Liver (tissue), 3 donors: ENCODE data around the gene CCDC88C.

Source experiments
- EGR1 ChIP-seq, 2 donors: IDR thresholded peaks; 2 replicates each; pipeline ENCODE4 v1.6.1; 2016 to 2018; ENCODE audit warnings: antibody characterized with exemption in 2 of 2, low read depth in 2 of 2
- GABPA ChIP-seq, 2 donors: IDR thresholded peaks in 1 of 2; conservative IDR thresholded peaks in 1 of 2; 2 replicates each; pipeline ENCODE4 v1.6.1; 2016; ENCODE audit warnings: antibody characterized with exemption in 2 of 2, mild to moderate bottlenecking in 1 of 2, moderate library complexity in 1 of 2
- JUND ChIP-seq, 2 donors: IDR thresholded peaks; 2 replicates each; pipeline ENCODE4 v1.6.1; 2016; ENCODE audit warnings: antibody characterized with exemption in 2 of 2
- RAD21 ChIP-seq, 2 donors: IDR thresholded peaks; 2 replicates each; pipeline ENCODE4 v1.6.1; 2016; ENCODE audit warnings: antibody characterized with exemption in 2 of 2, mild to moderate bottlenecking in 2 of 2
- RXRA ChIP-seq, 2 donors: IDR thresholded peaks; 2 replicates each; pipeline ENCODE4 v1.6.1; 2017 to 2018; ENCODE audit warnings: antibody characterized with exemption in 2 of 2, mild to moderate bottlenecking in 1 of 2
- SP1 ChIP-seq: IDR thresholded peaks from 2 replicates; pipeline ENCODE4 v1.6.1; 2018; ENCODE audit warnings: antibody characterized with exemption, mild to moderate bottlenecking
- TAF1 ChIP-seq: conservative IDR thresholded peaks from 2 replicates; pipeline ENCODE4 v1.6.1; 2016; ENCODE audit warnings: antibody characterized with exemption, mild to moderate bottlenecking
- TF ChIP-seq, protein P1 (sequence below): IDR thresholded peaks from 2 replicates; pipeline ENCODE4 v1.6.1; 2016; ENCODE audit warnings: antibody characterized with exemption, mild to moderate bottlenecking
- TF ChIP-seq, protein P2 (sequence below): fragments of 150-350 bp; IDR thresholded peaks from 2 replicates; pipeline ENCODE4 v1.5.1; 2017; ENCODE audit warnings: improper control_type of control experiment, low read depth, low read length; ENCODE audit not compliant: missing input control
- TF ChIP-seq, protein P3 (sequence below): IDR thresholded peaks from 2 replicates; pipeline ENCODE4 v1.6.1; 2016; ENCODE audit warnings: antibody characterized with exemption
- TF ChIP-seq, protein P4 (sequence below): IDR thresholded peaks from 2 replicates; pipeline ENCODE4 v1.6.1; 2016; ENCODE audit warnings: antibody characterized with exemption
- donor health status: healthy.
- donor health status: healthy.

DNA sequence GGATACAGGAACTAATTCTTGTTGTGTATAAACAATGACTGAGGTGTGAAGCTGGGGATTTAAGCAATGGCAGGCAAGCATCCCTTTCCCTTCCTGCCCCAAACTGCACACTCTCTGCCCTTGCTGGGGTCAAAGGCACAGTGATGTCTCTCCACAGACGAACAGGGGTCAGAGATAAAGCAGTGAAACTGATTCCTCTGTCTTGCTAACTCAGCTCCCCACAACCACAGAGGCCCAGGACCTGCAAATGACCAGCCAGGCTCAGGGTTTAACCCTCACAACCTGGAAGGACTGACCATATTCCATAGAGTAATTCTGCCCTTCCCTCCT, 67.2 kb downstream of the CCDC88C start:
- TF ChIP-seq, protein P1, sequence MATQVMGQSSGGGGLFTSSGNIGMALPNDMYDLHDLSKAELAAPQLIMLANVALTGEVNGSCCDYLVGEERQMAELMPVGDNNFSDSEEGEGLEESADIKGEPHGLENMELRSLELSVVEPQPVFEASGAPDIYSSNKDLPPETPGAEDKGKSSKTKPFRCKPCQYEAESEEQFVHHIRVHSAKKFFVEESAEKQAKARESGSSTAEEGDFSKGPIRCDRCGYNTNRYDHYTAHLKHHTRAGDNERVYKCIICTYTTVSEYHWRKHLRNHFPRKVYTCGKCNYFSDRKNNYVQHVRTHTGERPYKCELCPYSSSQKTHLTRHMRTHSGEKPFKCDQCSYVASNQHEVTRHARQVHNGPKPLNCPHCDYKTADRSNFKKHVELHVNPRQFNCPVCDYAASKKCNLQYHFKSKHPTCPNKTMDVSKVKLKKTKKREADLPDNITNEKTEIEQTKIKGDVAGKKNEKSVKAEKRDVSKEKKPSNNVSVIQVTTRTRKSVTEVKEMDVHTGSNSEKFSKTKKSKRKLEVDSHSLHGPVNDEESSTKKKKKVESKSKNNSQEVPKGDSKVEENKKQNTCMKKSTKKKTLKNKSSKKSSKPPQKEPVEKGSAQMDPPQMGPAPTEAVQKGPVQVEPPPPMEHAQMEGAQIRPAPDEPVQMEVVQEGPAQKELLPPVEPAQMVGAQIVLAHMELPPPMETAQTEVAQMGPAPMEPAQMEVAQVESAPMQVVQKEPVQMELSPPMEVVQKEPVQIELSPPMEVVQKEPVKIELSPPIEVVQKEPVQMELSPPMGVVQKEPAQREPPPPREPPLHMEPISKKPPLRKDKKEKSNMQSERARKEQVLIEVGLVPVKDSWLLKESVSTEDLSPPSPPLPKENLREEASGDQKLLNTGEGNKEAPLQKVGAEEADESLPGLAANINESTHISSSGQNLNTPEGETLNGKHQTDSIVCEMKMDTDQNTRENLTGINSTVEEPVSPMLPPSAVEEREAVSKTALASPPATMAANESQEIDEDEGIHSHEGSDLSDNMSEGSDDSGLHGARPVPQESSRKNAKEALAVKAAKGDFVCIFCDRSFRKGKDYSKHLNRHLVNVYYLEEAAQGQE, result no peak
- TF ChIP-seq, protein P2, sequence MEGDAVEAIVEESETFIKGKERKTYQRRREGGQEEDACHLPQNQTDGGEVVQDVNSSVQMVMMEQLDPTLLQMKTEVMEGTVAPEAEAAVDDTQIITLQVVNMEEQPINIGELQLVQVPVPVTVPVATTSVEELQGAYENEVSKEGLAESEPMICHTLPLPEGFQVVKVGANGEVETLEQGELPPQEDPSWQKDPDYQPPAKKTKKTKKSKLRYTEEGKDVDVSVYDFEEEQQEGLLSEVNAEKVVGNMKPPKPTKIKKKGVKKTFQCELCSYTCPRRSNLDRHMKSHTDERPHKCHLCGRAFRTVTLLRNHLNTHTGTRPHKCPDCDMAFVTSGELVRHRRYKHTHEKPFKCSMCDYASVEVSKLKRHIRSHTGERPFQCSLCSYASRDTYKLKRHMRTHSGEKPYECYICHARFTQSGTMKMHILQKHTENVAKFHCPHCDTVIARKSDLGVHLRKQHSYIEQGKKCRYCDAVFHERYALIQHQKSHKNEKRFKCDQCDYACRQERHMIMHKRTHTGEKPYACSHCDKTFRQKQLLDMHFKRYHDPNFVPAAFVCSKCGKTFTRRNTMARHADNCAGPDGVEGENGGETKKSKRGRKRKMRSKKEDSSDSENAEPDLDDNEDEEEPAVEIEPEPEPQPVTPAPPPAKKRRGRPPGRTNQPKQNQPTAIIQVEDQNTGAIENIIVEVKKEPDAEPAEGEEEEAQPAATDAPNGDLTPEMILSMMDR, result no peak
- no peak for TF ChIP-seq JUND (IDR thresholded peaks at IDR 0.05)
- TF ChIP-seq SP1, result no peak
- no peak for TF ChIP-seq TAF1
- TF ChIP-seq, protein P3, sequence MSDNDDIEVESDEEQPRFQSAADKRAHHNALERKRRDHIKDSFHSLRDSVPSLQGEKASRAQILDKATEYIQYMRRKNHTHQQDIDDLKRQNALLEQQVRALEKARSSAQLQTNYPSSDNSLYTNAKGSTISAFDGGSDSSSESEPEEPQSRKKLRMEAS, result no peak
- no peak for TF ChIP-seq RAD21 (IDR thresholded peaks at IDR 0.05)
- no peak for TF ChIP-seq GABPA (IDR thresholded peaks at IDR 0.05 in 1 of 2, conservative IDR thresholded peaks at IDR 0.05 in 1 of 2)
- TF ChIP-seq, protein P4, sequence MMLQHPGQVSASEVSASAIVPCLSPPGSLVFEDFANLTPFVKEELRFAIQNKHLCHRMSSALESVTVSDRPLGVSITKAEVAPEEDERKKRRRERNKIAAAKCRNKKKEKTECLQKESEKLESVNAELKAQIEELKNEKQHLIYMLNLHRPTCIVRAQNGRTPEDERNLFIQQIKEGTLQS, result no peak
- TF ChIP-seq RXRA (IDR thresholded peaks at IDR 0.05), result no peak
- TF ChIP-seq EGR1 (IDR thresholded peaks at IDR 0.05; ENCODE audit: low read depth in 2 of 2), result no peak
